Colonic mucosa (tissue), 4 donors: Measurements from ENCODE around the gene SPATA21. TPM values are rescaled to one million over a fixed set of nuclear protein-coding genes. Genes with fewer than 3 reads are reported as not detected.

Experiments used
- DNase-seq: peaks from one replicate; pipeline ENCODE4 v3.0.0-alpha.2; 2020
- H3K27ac ChIP-seq: fragments of 200-600 bp; one replicate; pipeline ENCODE4 v1.8.0; 2021
- H3K27me3 ChIP-seq: fragments of 200-600 bp; one replicate; pipeline ENCODE4 v1.8.0; 2021
- H3K36me3 ChIP-seq: fragments of 200-600 bp; one replicate; pipeline ENCODE4 v1.8.0; 2021
- H3K4me1 ChIP-seq: fragments of 200-600 bp; one replicate; pipeline ENCODE4 v1.8.0; 2021; ENCODE audit warnings: mild to moderate bottlenecking
- H3K4me3 ChIP-seq: fragments of 200-600 bp; one replicate; pipeline ENCODE4 v1.8.0; 2021
- H3K9ac ChIP-seq, 2 donors: one replicate each; pipeline ENCODE4 v1.7.0; 2013; ENCODE audit warnings: control low read depth in 2 of 2, low read depth in 2 of 2, low read length in 2 of 2
- H3K9me3 ChIP-seq: fragments of 200-600 bp; one replicate; pipeline ENCODE4 v1.8.0; 2021
- CTCF ChIP-seq: fragments of 200-600 bp; IDR thresholded peaks from one replicate; pipeline ENCODE4 v1.8.0; 2022; ENCODE audit warnings: antibody characterized with exemption, mild to moderate bottlenecking
- intact Hi-C: fragments of 100-400 bp; cut with DNase I; formaldehyde crosslinking; loops from one replicate; pipeline ENCODE4 v1.14.1; 2022
- total RNA-seq, 2 donors: library from RNA; stranded (reverse); fragmentation: NEBNext Ultra II Directional in 1 of 2; extraction: Animal tissue kit (Norgen Biotek cat#: 25700) in 1 of 2; gene quantifications; one replicate each; pipeline ENCODE4 v1.2.1, GENCODE V29; 2021
- donor health status: healthy.
- donor health status: DM: no; HTN: no; CAD: no.
- donor health status: DM: no; HTN: no; CAD: no.

Gene SPATA21
- total RNA-seq, 2 donors from 2014 or later: not detected

DNA sequence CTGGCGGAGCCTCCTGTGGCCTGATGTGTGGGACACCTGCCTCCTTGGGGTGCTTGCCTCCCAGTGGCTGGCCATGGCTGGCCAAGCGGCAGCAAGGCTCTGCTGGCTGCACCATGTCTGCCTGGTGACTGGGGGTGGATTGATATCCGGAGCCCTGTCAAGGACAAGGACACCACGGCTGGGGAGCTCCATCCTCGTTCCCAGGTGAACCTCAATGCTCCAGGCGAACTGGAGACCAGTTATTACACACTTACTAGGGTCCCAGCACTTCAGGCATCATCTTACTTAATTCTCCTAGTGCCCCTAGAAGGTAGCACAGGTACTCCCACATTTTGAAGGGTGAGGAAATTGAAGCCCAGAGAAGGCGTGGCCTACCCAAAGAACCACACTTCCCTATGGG, 15.2 kb downstream of the SPATA21 start:
- no peaks in the 10 kb centered on the region for H3K27me3 ChIP-seq
- no peak for TF ChIP-seq CTCF
- H3K9me3 ChIP-seq: no peaks in the 10 kb centered on the region
- H3K9ac ChIP-seq: no peak overlapping the region
- intact Hi-C loops: no loop called here
- H3K4me1 ChIP-seq: no peaks in the 10 kb centered on the region
- H3K4me3 ChIP-seq: no peak overlapping the region
- H3K36me3 ChIP-seq: no peaks in the 10 kb centered on the region
- H3K27ac ChIP-seq: no peak overlapping the region
- DNase-seq: no peak

- TF ChIP-seq CTCF: no peak
- Histone ChIP-seq H3K9me3 (no peaks in the 10 kb centered on the region), H3K4me1 (no peaks in the 10 kb centered on the region), H3K27ac (no peak overlapping the region), H3K27me3 (no peaks in the 10 kb centered on the region), H3K4me3 (no peak overlapping the region), H3K36me3 (no peaks in the 10 kb centered on the region), H3K9ac (no peak overlapping the region)
- intact Hi-C loops: no loop called here
- no peak for DNase-seq
Measured at GRCh38 chr1:16421201-16421600, 16.0 kb downstream of the SPATA21 start.

GRCh38 chr1:16420424-16421118, 16.7 kb downstream of the SPATA21 start:
- Histone ChIP-seq H3K4me3 (no peak overlapping the region), H3K27ac (no peak overlapping the region), H3K9ac (no peak overlapping the region), H3K36me3 (no peaks in the 10 kb centered on the region), H3K9me3 (no peaks in the 10 kb centered on the region), H3K27me3 (no peaks in the 10 kb centered on the region), H3K4me1 (no peaks in the 10 kb centered on the region)
- intact Hi-C loops: no loop called here
- TF ChIP-seq CTCF: no peak
- no peak for DNase-seq

- Histone ChIP-seq H3K27ac (no peak overlapping the region), H3K9ac (no peak overlapping the region), H3K27me3 (no peaks in the 10 kb centered on the region), H3K36me3 (no peaks in the 10 kb centered on the region), H3K4me1 (no peaks in the 10 kb centered on the region), H3K9me3 (no peaks in the 10 kb centered on the region), H3K4me3 (no peak overlapping the region)
- DNase-seq: no peak
- intact Hi-C loops: no loop called here
- no peak for TF ChIP-seq CTCF
Measured at GRCh38 chr1:16418823-16419425, 18.3 kb downstream of the SPATA21 start.

DNA sequence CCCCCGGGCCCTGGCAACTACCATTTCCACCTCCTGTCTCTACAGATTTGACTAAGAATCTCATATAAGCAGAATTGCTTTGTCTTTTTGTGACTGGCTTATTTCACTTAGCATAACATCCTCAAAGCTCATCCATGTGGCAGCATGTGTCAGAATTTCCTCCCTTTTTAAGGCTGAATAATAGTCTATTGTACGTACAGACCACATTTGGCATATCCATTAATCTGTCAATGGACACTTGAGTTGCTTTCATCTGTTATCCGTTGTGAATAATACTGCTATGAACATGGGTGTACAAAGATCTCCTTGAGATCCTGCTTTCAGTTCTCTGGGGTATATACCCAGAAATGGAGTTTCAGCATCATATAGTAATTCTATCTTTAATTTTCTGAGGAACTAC, 24.0 kb downstream of the SPATA21 start:
- Histone ChIP-seq H3K27ac (no peak overlapping the region), H3K36me3 (no peaks in the 10 kb centered on the region), H3K4me1 (no peaks in the 10 kb centered on the region), H3K9ac (no peak overlapping the region), H3K9me3 (no peaks in the 10 kb centered on the region), H3K4me3 (no peak overlapping the region), H3K27me3 (no peaks in the 10 kb centered on the region)
- TF ChIP-seq CTCF: no peak
- intact Hi-C loops: no loop called here
- no peak for DNase-seq
